OCI-LY1 (cell line): Measurements from ENCODE around the gene CASQ1.

Experiments used
- CTCF ChIP-seq: fragments of 200-600 bp; sonication (generic), shearing (Covaris generic); IDR thresholded peaks from 2 replicates; pipeline ENCODE4 v1.5.1; 2017; ENCODE audit warnings: mild to moderate bottlenecking, antibody characterized with exemption, low read length, moderate library complexity, mixed read lengths
- EZH2 ChIP-seq: fragments of 200-600 bp; sonication (generic), shearing (Covaris generic); IDR thresholded peaks from 2 replicates; pipeline ENCODE4 v1.8.0; 2017; ENCODE audit warnings: borderline replicate concordance, mixed run types, mild to moderate bottlenecking, antibody characterized with exemption, low read length, moderate library complexity, mixed read lengths

GRCh38 chr1:160192234-160192633 lies 1.9 kb downstream of the CASQ1 start:
- no peak for TF ChIP-seq CTCF
- TF ChIP-seq EZH2: no peak
